ENCODE data around the gene CFAP210.

The CFAP210 gene, protein sequence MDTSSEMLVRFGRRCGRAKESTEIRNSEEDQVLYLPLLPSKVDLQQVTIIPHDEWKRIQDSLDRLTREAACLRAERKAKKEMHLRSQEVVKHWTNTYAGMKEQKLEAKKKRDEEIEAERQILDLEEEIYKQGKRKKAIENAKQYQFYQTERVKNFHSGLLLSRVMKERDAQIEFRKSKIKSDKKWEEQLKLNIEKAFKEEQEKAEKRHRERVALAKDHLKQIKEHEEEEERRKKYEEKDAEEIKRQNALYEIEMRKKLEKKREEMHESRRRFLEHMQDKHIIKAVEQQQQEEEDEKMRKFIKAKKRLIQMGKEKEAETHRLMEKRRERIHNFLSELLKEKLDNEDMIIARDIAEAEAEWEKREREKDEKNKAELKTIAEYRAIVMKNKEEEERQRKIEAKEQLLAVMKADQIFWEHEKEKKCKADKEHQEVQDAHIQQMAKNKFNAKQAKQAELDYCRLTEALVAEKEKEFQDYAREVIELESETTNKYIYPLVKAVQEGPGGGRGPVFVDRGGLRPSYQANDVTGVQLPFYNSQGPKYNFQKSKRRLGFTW

DNA sequence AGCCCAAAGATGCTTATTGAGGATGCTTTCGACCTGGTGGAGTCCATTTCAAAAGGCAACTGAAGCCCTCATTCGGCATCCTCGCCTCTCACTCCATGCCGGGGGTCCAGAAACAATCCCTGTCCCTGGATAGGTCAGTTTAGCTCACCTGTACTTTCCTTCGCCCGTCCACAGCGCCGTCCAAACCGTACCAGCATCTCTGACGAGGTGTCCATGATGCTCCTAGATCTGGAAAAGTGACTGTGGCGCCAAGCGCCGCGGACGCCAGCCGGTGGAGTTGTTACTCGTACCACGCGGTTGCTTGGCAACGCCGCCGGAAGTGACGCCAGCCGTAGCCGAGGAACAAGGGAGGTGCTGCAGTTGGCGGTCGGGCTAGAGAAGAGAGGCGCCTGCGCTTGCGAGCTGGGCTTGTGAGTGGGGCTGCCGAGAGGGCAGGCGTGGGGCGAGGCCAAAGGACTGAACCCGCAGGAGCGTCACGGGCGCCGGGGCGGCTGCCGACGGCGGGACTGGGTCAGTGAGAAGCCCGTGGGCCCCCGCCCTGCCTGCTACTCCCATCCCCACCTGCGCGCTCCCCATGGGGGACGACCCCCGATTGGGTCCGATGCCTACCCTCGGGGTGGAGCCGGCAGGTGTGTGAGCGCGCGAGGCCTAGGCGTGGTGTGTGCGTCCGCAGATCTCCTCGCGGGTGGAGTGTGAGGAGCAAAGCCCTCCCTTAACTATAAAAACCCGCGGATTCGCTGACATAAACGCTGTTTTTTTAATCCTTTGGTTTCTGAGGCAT is at the start of gene CFAP210, which contains the start of gene PHOSPHO2:
CFAP210 (minus strand) TSS at position 293 of the 781 bp plus-strand sequence; CDS start at position 215, 78 bp downstream.
PHOSPHO2 (plus strand) TSS at position 357 of the 781 bp plus-strand sequence. CDS start 6,503 bp downstream, outside the sequence.
- DNase-seq: peak; percentile 96

GRCh38 chr2:169743549-169743948 is 49.3 kb upstream of the CFAP210 start:
- DNase-seq: no peak

GRCh38 chr2:169739351-169739750 is 45.1 kb upstream of the CFAP210 start:
- DNase-seq: peak; percentile 69

GRCh38 chr2:169738566-169739229 is 44.5 kb upstream of the CFAP210 start:
- peak; percentile 9 for DNase-seq

- DNase-seq: no peak
Measured at GRCh38 chr2:169736902-169737301, 42.7 kb upstream of the CFAP210 start.

GRCh38 chr2:169735623-169736022 is 41.4 kb upstream of the CFAP210 start:
- DNase-seq: peak; percentile 45

GRCh38 chr2:169734169-169734847 is 40.1 kb upstream of the CFAP210 start:
- peak; percentile 75 for DNase-seq

- peak; percentile 17 for DNase-seq
Measured at GRCh38 chr2:169732583-169733358, 38.6 kb upstream of the CFAP210 start.

DNA sequence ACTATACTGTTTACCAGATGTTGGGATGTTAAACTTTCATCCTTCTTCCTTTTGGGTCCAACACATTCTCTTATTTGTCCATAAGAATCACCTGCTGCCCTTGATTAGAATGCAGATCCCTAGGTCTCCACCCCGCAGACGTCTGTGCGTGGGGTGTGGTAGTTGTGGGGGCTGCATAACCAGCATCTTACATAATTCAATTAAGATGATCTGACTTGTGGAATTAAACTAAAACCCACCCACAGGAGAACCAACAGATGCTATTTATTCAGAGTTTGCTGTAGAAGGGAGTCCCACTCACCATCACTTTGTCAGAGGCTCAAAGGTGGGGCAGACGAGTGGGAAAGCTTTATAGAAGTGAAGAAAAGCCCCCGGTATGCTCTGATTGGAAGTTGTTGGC is 37.9 kb upstream of the CFAP210 start:
- no peak for DNase-seq

GRCh38 chr2:169729274-169729605 is 35.0 kb upstream of the CFAP210 start:
- DNase-seq: peak; percentile 51

GRCh38 chr2:169727065-169727464 is 32.9 kb upstream of the CFAP210 start:
- DNase-seq: peak; percentile 56

- DNase-seq: no peak
Measured at GRCh38 chr2:169721016-169721415, 26.8 kb upstream of the CFAP210 start.

DNA sequence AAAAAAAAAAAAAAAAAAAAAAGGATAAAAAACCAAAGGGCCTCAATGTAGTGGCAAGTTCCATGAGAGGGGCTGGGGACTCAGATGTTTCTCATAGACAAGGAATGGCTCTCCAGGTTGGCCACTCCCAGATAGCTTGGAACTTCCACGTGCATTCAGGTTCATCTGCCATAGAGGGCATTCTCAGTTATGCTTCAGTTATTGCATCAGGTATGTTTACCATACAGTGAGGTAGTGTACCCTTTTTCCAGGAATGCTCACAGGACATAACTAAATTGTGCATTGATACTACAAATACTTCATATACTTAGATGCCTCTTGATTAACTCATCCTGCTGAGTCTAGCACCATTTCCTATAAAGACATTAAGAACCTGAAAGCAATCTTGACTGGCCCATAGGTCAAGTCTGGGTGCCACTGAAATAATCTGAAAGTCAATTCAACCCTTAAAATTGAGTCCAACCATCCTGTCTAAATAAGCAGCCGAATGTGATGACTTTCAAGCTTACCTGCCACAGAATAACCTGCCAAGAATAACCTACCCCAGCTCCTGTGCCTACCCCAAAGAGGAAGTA is 24.8 kb upstream of the CFAP210 start:
- no peak for DNase-seq

DNA sequence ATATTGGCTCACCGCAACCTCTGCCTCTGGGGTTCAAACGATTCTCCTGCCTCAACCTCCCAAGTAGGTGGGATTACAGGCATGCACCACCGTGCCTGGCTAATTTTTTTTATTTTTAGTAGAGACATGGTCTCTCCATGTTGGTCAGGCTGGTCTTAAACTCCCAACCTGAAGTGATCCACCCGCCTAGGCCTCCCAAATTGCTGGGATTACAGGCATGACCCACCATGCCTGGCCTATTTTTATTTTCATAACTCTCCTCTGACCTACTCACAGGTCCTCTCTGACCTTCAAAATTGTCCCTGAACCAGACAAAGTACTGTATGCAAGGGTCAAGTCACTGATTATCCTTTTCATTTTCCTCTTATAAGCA is 23.5 kb upstream of the CFAP210 start:
- DNase-seq: no peak

- peak; percentile 54 for DNase-seq
Measured at GRCh38 chr2:169716938-169717690, 22.9 kb upstream of the CFAP210 start.

DNA sequence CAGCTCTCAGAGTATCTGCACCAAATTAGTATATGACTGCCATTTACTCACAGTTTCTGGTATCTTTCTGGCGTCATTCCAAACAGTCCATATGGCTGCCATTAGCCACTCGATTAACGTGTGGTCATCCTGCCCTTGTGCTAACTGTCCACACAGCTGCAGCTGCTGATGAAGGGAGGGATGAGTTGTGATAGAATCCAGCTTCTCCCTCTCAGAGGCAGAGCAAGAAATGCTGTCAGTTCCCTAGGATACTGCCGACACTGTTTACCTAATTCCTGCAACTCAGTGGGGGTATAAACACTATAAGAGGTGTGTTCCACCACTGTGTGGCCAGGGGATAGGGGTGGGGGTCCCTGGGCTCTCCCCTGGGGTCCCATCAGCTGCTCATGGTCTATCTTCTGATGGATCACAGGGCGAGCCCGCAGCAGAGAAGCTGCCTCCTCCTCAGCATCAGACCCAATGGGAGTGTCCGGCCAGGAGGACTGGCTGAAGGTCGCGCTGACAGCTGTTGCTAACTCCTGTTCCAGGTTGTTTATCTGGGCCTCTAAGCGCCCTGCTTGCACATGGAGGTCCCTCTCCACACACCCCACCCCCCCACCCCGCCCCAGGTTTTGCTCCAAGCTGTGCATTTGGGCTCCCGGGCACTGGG is 22.2 kb upstream of the CFAP210 start:
- DNase-seq: peak; percentile 89

DNA sequence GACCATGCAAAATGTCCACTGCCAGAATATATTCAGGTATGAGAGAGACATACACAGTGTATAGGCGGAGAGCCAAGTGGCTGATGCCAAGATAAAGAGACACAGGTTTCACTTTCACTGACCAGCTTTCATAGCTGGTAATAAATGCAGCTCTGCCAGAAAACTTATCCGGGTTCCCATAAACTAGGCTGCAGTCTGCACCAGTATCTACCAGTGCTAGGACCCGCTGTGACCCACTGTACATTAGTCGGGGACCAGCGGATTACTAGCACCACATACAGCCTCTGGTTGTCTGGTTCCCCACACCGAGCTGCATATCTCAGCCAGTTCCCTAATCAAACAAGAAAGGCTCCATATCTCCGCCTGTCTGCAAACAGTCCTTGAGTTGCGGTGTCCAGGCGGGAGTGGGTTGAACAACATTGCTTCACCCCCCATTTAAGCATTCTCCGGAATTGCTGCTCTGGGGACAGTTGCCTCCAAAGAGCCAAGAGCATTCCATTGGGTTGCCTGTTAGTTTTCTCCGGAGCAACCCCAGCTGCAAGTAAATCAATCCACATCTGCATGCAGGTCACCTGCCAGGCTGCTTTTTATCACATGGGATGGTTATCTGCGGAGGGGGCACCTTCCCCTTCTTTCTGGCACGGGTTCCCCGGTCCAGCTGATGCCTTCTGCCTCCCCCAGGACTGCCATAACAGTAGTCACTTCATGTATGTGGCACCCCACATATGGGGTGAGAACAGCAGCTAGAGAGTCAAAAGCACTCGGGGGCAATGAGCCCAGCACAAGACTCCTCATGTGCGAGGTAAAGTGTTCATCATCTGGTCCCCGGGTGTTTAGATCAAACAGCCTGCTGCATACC is 21.4 kb upstream of the CFAP210 start:
- DNase-seq: peak; percentile 60

DNA sequence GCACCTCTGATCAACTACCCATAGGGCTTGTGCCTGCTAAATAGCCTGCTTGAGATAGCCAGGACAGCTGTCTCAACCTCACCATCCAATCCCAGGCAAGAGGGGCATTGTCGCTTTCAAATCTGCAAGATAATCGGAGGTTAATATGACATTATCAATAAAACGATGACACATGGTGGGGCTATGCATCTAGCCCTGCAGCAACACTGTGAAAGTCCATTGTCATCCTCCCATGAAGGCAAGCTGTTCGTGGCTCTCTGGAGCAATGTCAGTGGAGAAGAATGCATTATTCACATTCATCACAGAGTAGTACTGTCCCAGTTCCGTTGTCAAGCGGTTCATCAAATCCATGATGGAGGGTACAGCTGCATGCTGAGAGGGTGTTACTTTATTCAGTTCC is 20.5 kb upstream of the CFAP210 start:
- DNase-seq: no peak

- DNase-seq: no peak
Measured at GRCh38 chr2:169713331-169713730, 19.1 kb upstream of the CFAP210 start.
